Transverse colon (tissue), 4 donors: ENCODE measurements around the gene TUBB2B. TPM values are rescaled to one million over a fixed set of nuclear protein-coding genes. Genes with fewer than 3 reads are reported as not detected.

Experiments
- DNase-seq: peaks from one replicate; pipeline ENCODE4 v3.0.0-alpha.2; 2019
- H3K27ac ChIP-seq, 4 donors: fragments of 200-600 bp; sonication (generic); 2 replicates each; pipeline ENCODE4 v1.5.1; 2016 to 2018; ENCODE audit warnings: inconsistent platforms in 4 of 4
- H3K27me3 ChIP-seq: fragments of 200-600 bp; sonication (generic); 2 replicates; pipeline ENCODE4 v1.5.1; 2017; ENCODE audit warnings: inconsistent platforms
- H3K36me3 ChIP-seq, 4 donors: fragments of 200-600 bp; sonication (generic); 2 replicates each; pipeline ENCODE4 v1.5.1; 2017 to 2019; ENCODE audit warnings: inconsistent platforms in 4 of 4
- H3K4me1 ChIP-seq, 4 donors: fragments of 200-600 bp; sonication (generic); 2 replicates each; pipeline ENCODE4 v1.5.1; 2017 to 2020; ENCODE audit warnings: inconsistent platforms in 4 of 4
- H3K4me3 ChIP-seq, 4 donors: fragments of 200-600 bp; sonication (generic); 1 replicate in 1 of 4; 2 replicates in 3 of 4; pipeline versions ENCODE4 v1.5.1 to v1.6.1; 2017 to 2019; ENCODE audit warnings: inconsistent platforms in 4 of 4
- H3K9me3 ChIP-seq, 2 donors: fragments of 200-600 bp; sonication (generic); 2 replicates each; pipeline ENCODE4 v1.5.1; 2017 to 2019; ENCODE audit warnings: inconsistent platforms in 2 of 2
- EP300 ChIP-seq: sonication (generic); formaldehyde crosslinking; IDR thresholded peaks from one replicate; pipeline ENCODE4 v1.6.1; 2017; ENCODE audit warnings: antibody characterized with exemption, low read depth
- POLR2A ChIP-seq: fragments of 450-650 bp; IDR thresholded peaks from one replicate; pipeline ENCODE4 v1.6.1; 2016; ENCODE audit warnings: antibody characterized with exemption, mild to moderate bottlenecking, moderate library complexity
- POLR2AphosphoS5 ChIP-seq, 3 donors: sonication (generic); formaldehyde crosslinking; IDR thresholded peaks; one replicate each; pipeline ENCODE4 v1.6.1; 2016; ENCODE audit warnings: antibody characterized with exemption in 3 of 3
- WGBS, 2 donors: methylation state at CpG; one replicate each; pipeline ENCODE4 v1.1.5; 2018; ENCODE audit warnings: low coverage in 1 of 2; 5-methylcytosine and 5-hydroxymethylcytosine counted together
- in situ Hi-C, 4 donors: fragments of 200-750 bp; cut with MboI; loops; one replicate each; pipeline versions ENCODE4 v1.15.0 to v1.15.1; 2017; ENCODE audit warnings: low sequenced_read_pairs in 3 of 4, low pct_ligation_motif_present in 1 of 4, low pct_unique_long_range_greater_than_20kb in 1 of 4
- intact Hi-C: fragments of 100-400 bp; cut with DNase I; formaldehyde crosslinking; loops from one replicate; pipeline ENCODE4 v1.15.1; 2023; ENCODE audit warnings: low total_unique reads
- total RNA-seq, 4 donors: library from RNA; depleted of rRNA; stranded (reverse); fragments of >200 nt; gene quantifications; one replicate each; pipeline ENCODE4 v1.1.0, GENCODE V29; 2016
- TF ChIP-seq, protein P1 (sequence below), 5 experiments: fragments of 200-600 bp in 3 of 5; fragments of 450-650 bp in 2 of 5; sonication (generic) in 3 of 5; IDR thresholded peaks; 1 replicate in 2 of 5; 2 replicates in 3 of 5; pipeline ENCODE4 v1.5.1; 2016 to 2017; ENCODE audit warnings: antibody characterized with exemption in 5 of 5, inconsistent platforms in 3 of 5, mild to moderate bottlenecking in 2 of 5, moderate library complexity in 1 of 5

The TUBB2B gene
- total RNA-seq, 4 donors from 2014 or later, result 2.9 to 14.9 (median 9.4) TPM

DNA sequence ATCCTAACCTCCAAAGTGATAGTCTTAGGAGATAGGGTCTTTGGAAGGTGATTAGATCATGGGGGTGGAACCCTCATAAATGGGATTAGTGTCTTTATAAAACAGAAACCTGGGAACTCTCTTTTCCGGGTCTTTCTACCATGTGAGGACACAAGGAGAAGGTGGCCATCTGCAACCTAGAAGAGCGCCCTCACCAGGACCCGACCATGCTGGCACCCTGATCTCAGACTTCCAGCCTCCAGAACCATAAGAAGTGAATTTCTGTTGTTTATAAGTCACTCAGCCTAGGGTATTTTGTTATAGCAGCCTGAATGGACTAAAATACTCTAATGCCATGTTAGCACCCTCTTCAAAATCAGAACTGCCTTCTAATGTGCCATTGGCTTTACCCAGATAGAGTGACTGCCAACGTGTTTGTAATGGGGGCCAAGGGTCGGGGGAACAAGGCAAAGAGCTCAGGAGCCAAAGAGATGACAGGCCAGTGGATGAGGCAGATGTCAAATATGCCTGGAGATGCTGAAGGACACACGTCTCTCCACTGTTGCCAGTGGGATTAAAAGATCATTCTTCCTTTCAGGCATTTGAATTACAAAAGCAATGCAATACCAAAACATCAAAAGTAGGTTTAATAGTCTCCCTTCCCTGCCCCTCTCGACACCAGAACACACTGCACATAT is 21.0 kb downstream of the TUBB2B start:
- TF ChIP-seq, protein P1, sequence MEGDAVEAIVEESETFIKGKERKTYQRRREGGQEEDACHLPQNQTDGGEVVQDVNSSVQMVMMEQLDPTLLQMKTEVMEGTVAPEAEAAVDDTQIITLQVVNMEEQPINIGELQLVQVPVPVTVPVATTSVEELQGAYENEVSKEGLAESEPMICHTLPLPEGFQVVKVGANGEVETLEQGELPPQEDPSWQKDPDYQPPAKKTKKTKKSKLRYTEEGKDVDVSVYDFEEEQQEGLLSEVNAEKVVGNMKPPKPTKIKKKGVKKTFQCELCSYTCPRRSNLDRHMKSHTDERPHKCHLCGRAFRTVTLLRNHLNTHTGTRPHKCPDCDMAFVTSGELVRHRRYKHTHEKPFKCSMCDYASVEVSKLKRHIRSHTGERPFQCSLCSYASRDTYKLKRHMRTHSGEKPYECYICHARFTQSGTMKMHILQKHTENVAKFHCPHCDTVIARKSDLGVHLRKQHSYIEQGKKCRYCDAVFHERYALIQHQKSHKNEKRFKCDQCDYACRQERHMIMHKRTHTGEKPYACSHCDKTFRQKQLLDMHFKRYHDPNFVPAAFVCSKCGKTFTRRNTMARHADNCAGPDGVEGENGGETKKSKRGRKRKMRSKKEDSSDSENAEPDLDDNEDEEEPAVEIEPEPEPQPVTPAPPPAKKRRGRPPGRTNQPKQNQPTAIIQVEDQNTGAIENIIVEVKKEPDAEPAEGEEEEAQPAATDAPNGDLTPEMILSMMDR (IDR thresholded peaks at IDR 0.05), result no peak
- no peak for TF ChIP-seq POLR2A
- no peak for TF ChIP-seq EP300
- TF ChIP-seq POLR2AphosphoS5 (IDR thresholded peaks at IDR 0.05), result no peak
- H3K36me3 ChIP-seq, result no peaks in the 10 kb centered on the region
- no peak overlapping the region for H3K27ac ChIP-seq
- H3K27me3 ChIP-seq, result no peaks in the 10 kb centered on the region
- no peak overlapping the region for H3K4me3 ChIP-seq
- in situ Hi-C loops, result no loop called here
- DNase-seq, result no peak
- H3K9me3 ChIP-seq, result no peaks in the 10 kb centered on the region
- WGBS, 2 donors, result 89 to 91% methylated on average over 4 to 7 of the region's 7 CpGs
- H3K4me1 ChIP-seq, result peaks cover 0 to 8% (median 0%) of the 10 kb centered on the region in 4 donors
- intact Hi-C loops, result no loop called here

DNA sequence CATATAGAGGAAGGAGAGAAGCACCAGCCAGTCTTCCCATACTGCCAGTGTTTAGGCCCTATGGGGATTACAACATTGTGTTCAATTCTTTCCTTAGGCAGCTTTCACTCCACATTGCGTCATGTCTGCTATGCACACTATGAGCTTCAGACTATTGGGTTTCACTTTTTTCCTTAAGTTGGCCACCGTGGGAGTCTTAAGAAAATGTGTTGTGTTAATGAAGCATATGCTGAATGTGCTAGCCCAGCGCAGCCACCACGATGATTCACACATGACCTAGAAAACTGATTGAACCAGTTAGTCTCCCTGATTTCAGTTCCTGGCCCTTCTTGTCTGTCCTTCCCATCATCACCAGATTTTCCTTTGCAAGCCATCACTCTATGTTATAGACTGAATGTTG is 21.5 kb downstream of the TUBB2B start:
- DNase-seq, result no peak
- in situ Hi-C loops, result no loop called here
- TF ChIP-seq, protein P1 (IDR thresholded peaks at IDR 0.05), result no peak
- TF ChIP-seq EP300, result no peak
- TF ChIP-seq POLR2A, result no peak
- no peak for TF ChIP-seq POLR2AphosphoS5 (IDR thresholded peaks at IDR 0.05)
- Histone ChIP-seq H3K36me3 (no peaks in the 10 kb centered on the region), H3K4me1 (peaks cover 0 to 8% (median 0%) of the 10 kb centered on the region in 4 donors), H3K27ac (no peak overlapping the region), H3K9me3 (no peaks in the 10 kb centered on the region), H3K4me3 (no peak overlapping the region), H3K27me3 (no peaks in the 10 kb centered on the region)
- 85 to 93% methylated on average over 4 of the region's 4 CpGs for WGBS, 2 donors
- intact Hi-C loops, result no loop called here

DNA sequence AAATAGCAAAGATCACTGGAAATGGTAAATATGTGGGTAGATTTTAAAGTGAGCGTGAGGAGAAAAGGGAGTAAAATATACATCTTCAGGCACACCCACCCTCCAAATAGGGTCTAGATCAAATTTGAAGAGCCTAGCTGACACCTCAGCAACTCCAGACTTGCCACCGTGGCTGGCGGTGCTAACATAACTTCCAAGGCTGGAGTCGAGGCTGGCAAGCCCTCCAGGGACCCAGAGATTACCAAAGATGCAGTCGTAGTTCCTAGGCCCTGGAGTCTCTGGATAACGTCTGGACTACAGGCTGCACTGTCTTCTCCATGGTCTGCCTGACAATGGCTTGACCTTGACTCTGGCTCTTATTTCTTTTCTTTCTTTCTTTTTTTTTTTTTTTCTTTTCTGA is 22.5 kb downstream of the TUBB2B start:
- in situ Hi-C loops, result no loop called here
- TF ChIP-seq EP300 (no peak), POLR2AphosphoS5 (IDR thresholded peaks at IDR 0.05) (no peak), POLR2A (no peak)
- TF ChIP-seq, protein P1 (IDR thresholded peaks at IDR 0.05), result no peak
- Histone ChIP-seq H3K27me3 (no peaks in the 10 kb centered on the region), H3K4me3 (no peak overlapping the region), H3K9me3 (no peaks in the 10 kb centered on the region), H3K27ac (no peak overlapping the region), H3K4me1 (peaks cover 0 to 8% (median 0%) of the 10 kb centered on the region in 4 donors), H3K36me3 (no peaks in the 10 kb centered on the region)
- DNase-seq, result no peak
- intact Hi-C loops, result loop anchor here (5.0 kb wide), 1 partner anchor 423 kb away; no protein-coding TSS in a partner anchor
- 86 to 89% methylated on average over 3 to 6 of the region's 6 CpGs for WGBS, 2 donors

DNA sequence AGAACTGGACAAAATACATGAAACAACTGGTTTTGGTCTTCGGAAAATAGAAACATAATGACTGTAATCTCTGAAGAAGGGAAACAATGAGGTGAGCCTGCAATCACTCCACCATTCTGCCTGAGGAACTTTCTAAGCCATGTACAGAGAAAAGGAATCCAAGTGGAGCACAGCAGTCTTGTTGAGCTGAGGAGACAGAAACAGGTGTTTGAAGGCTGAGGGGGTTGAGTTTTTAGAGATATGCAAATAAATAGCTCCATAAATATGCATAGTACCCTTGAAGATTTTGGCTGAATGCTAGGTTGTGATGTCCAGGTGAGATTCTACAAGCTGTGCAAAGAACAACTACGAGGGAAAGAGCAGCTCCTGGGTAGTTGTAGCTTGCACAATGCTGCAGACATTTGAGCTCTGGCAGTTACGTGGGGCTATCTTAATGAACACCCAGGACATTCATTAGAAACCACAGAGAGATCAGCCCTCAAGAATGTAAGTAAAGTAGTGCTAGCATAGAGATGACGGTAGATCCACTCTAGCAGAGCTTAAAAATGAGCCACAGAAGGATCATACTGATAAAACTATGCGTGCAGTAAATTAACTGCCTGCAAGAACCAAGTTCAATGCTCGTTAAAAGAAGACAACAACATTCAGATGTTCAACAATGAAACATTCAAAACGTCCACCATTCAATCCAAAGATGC is 24.3 kb downstream of the TUBB2B start:
- WGBS, 2 donors, result 67 to 69% methylated on average over 7 of the region's 7 CpGs
- H3K27ac ChIP-seq, result no peak overlapping the region
- no peaks in the 10 kb centered on the region for H3K9me3 ChIP-seq
- in situ Hi-C loops, result no loop called here
- H3K4me1 ChIP-seq, result no peaks in the 10 kb centered on the region
- TF ChIP-seq, protein P1 (IDR thresholded peaks at IDR 0.05), result no peak
- TF ChIP-seq EP300 (no peak), POLR2A (no peak), POLR2AphosphoS5 (IDR thresholded peaks at IDR 0.05) (no peak)
- H3K36me3 ChIP-seq, result no peaks in the 10 kb centered on the region
- no peak overlapping the region for H3K4me3 ChIP-seq
- intact Hi-C loops, result loop anchor here (5.0 kb wide), 1 partner anchor 421 kb away; no protein-coding TSS in a partner anchor
- H3K27me3 ChIP-seq, result no peaks in the 10 kb centered on the region
- DNase-seq, result no peak
